IMR-90 (cell line): ENCODE data around the gene CCDC148. TPM values are rescaled to one million over a fixed set of nuclear protein-coding genes. Genes with fewer than 3 reads are reported as not detected.

ENCODE experiments used
- ATAC-seq: fragments of 200-7000 bp; cut with Tn5 transposase; 2 replicates; pipeline ENCODE4 v1.9.1; 2020; ENCODE audit warnings: low read depth, mild to moderate bottlenecking, moderate library complexity
- BruUV-seq: library from RNA; stranded (reverse); fragments of 400-500 nt; replicated peaks from 2 replicates; lab custom pipeline; 2021; lab: Mats Ljungman, UMichigan
- CTCF ChIA-PET: fragments of 300-600 bp; formaldehyde crosslinking; extraction: SDS; loops from one replicate; lab custom pipeline; 2021; ENCODE audit warnings: antibody characterized with exemption; lab: Yijun Ruan, JAX
- POLR2A ChIA-PET: fragments of 300-600 bp; sonication (Branson Sonifier 250); formaldehyde crosslinking; loops from one replicate; lab custom pipeline; 2022; ENCODE audit warnings: antibody characterized with exemption; ENCODE audit not compliant: unreplicated experiment; lab: Charles Lee
- DNase-seq: peaks from one replicate; pipeline ENCODE4 v3.0.0; 2013
- H2AFZ ChIP-seq: replicated peaks from 2 replicates; pipeline ENCODE3; 2013; ENCODE audit warnings: low read length, mild to moderate bottlenecking; ENCODE audit not compliant: poor library complexity
- H2AK5ac ChIP-seq: 2 replicates; pipeline ENCODE4 v1.6.1; 2013; ENCODE audit warnings: low read depth, low read length, inconsistent platforms
- H2AK9ac ChIP-seq: replicated peaks from 2 replicates; pipeline ENCODE3; 2013; ENCODE audit warnings: mild to moderate bottlenecking, low read depth, low read length, moderate library complexity; ENCODE audit not compliant: poor library complexity
- H2BK120ac ChIP-seq: 2 replicates; pipeline ENCODE4 v1.6.1; 2013; ENCODE audit warnings: low read depth, low read length, inconsistent platforms
- H2BK15ac ChIP-seq: 3 replicates; pipeline ENCODE4 v1.6.1; 2013; ENCODE audit warnings: low read depth, low read length, inconsistent platforms
- H2BK20ac ChIP-seq: 2 replicates; pipeline ENCODE4 v1.6.1; 2013; ENCODE audit warnings: low read depth, mild to moderate bottlenecking, inconsistent platforms, low read length, moderate library complexity
- H2BK5ac ChIP-seq: 2 replicates; pipeline ENCODE4 v1.6.1; 2013; ENCODE audit warnings: mild to moderate bottlenecking, low read depth, low read length, inconsistent platforms; ENCODE audit not compliant: poor library complexity, severe bottlenecking
- H3K14ac ChIP-seq: replicated peaks from 2 replicates; pipeline ENCODE4 v1.6.1; 2013; ENCODE audit warnings: low read depth, low read length, inconsistent platforms
- H3K18ac ChIP-seq: 2 replicates; pipeline ENCODE4 v1.6.1; 2013; ENCODE audit warnings: low read depth, low read length, control low read depth
- H3K23ac ChIP-seq: 2 replicates; pipeline ENCODE4 v1.6.1; 2013; ENCODE audit warnings: low read depth, low read length, inconsistent platforms
- H3K27ac ChIP-seq: 2 replicates; pipeline ENCODE4 v1.5.1; 2013; ENCODE audit warnings: mild to moderate bottlenecking, control low read depth, low read length; ENCODE audit not compliant: insufficient read depth
- H3K27me3 ChIP-seq: 2 replicates; pipeline ENCODE4 v1.6.1; 2013; ENCODE audit warnings: low read length; ENCODE audit not compliant: control insufficient read depth, insufficient read depth
- H3K36me3 ChIP-seq: 2 replicates; pipeline ENCODE4 v1.6.1; 2013; ENCODE audit warnings: low read length, mixed read lengths; ENCODE audit not compliant: control insufficient read depth, insufficient read depth
- H3K4ac ChIP-seq: 2 replicates; pipeline ENCODE4 v1.6.1; 2013; ENCODE audit warnings: low read depth, low read length, inconsistent platforms
- H3K4me1 ChIP-seq: 2 replicates; pipeline ENCODE4 v1.6.1; 2013; ENCODE audit warnings: low read length, mixed read lengths; ENCODE audit not compliant: control insufficient read depth, insufficient read depth
- H3K4me2 ChIP-seq: 2 replicates; pipeline ENCODE4 v1.6.1; 2013; ENCODE audit warnings: low read depth, mild to moderate bottlenecking, control low read depth, low read length, moderate library complexity
- H3K4me3 ChIP-seq: 2 replicates; pipeline ENCODE4 v1.5.1; 2013; ENCODE audit warnings: low read depth, mild to moderate bottlenecking, control low read depth, low read length, moderate library complexity; ENCODE audit not compliant: insufficient read depth
- H3K56ac ChIP-seq: 2 replicates; pipeline ENCODE4 v1.6.1; 2013; ENCODE audit warnings: low read length, inconsistent platforms; ENCODE audit not compliant: insufficient read depth; ENCODE audit errors: extremely low read depth
- H3K79me1 ChIP-seq, 2 experiments: 2 replicates each; pipeline ENCODE4 v1.6.1; 2013; ENCODE audit warnings: low read length in 2 of 2, inconsistent platforms in 1 of 2, low read depth in 1 of 2
- H3K9ac ChIP-seq: 2 replicates; pipeline ENCODE4 v1.6.1; 2013; ENCODE audit warnings: low read depth, low read length, control low read depth
- H3K9me1 ChIP-seq: 2 replicates; pipeline ENCODE4 v1.6.1; 2013; ENCODE audit warnings: low read length, inconsistent platforms; ENCODE audit not compliant: insufficient read depth
- H3K9me3 ChIP-seq: 2 replicates; pipeline ENCODE4 v1.6.1; 2013; ENCODE audit warnings: low read length; ENCODE audit not compliant: control insufficient read depth, insufficient read depth
- H4K20me1 ChIP-seq: 2 replicates; pipeline ENCODE4 v1.6.1; 2013; ENCODE audit warnings: low read length, inconsistent platforms; ENCODE audit not compliant: insufficient read depth
- H4K5ac ChIP-seq: 2 replicates; pipeline ENCODE4 v1.6.1; 2013; ENCODE audit warnings: mild to moderate bottlenecking, low read depth, low read length, control low read depth
- H4K8ac ChIP-seq, 2 experiments: 2 replicates each; pipeline ENCODE4 v1.6.1; 2013; ENCODE audit warnings: low read depth in 2 of 2, low read length in 2 of 2, control low read depth in 1 of 2, inconsistent platforms in 1 of 2
- H4K91ac ChIP-seq: 2 replicates; pipeline ENCODE4 v1.6.1; 2013; ENCODE audit warnings: low read depth, low read length, inconsistent platforms; ENCODE audit not compliant: insufficient read depth
- CEBPB ChIP-seq: IDR thresholded peaks from 2 replicates; pipeline ENCODE4 v1.6.1; 2012; ENCODE audit warnings: low read depth, low read length, improper control_type of control experiment
- RFX5 ChIP-seq: IDR thresholded peaks from 2 replicates; pipeline ENCODE4 v1.8.0; 2012; ENCODE audit warnings: low read depth, mild to moderate bottlenecking, low read length, moderate library complexity
- whole genome bisulfite sequencing, 2 experiments: methylation state at CpG; one replicate each; pipeline versions ENCODE4 v1.1.5 to v1.1.7; 2013; ENCODE audit warnings: missing lambda C conversion rate in 2 of 2; ENCODE audit not compliant: insufficient read length in 1 of 2; ENCODE audit errors: extremely low coverage in 2 of 2; 5-methylcytosine and 5-hydroxymethylcytosine counted together
- dilution Hi-C: fragments of 300-500 bp; cut with HindIII; formaldehyde crosslinking; loops from one replicate; pipeline ENCODE4 v1.14.3; 2018; ENCODE audit warnings: low sequenced_read_pairs; ENCODE audit not compliant: unreplicated experiment
- in situ Hi-C: fragments of 300-500 bp; cut with MboI; formaldehyde crosslinking; loops from 3 replicates; pipeline ENCODE4 v1.14.3; 2019; ENCODE audit warnings: low sequenced_read_pairs, inconsistent platforms, mixed read lengths
- intact Hi-C: fragments of 100-400 bp; cut with micrococcal nuclease; formaldehyde crosslinking; loops from 2 replicates; pipeline ENCODE4 v1.10.0; 2022
- polyA plus RNA-seq, 3 experiments: library from polyadenylated mRNA; depleted of rRNA; stranded (reverse); fragments of >200 nt; gene quantifications; 2 replicates each; pipeline ENCODE4 v1.2.3, GENCODE V29; 2012; ENCODE audit warnings: low replicate concordance in 1 of 3
- total RNA-seq: library from RNA; depleted of rRNA; stranded (reverse); fragments of >200 nt; gene quantifications from 2 replicates; pipeline ENCODE4 v1.2.3, GENCODE V29; 2012

The CCDC148 gene
- total and polyA plus RNA-seq, 2 of the 4 experiments (the other 2 are of a cell fraction), result 0.18 to 0.31 TPM

- no peaks in the 10 kb centered on the region for H3K27me3 ChIP-seq
- H2AFZ ChIP-seq, result no peak overlapping the region
- POLR2A ChIA-PET, result no interaction called here
- H4K20me1 ChIP-seq, result 0 out of 2 replicates have a peak, but pooled peaks cover 4% of the 10 kb centered on the region
- in situ Hi-C loops, result no loop called here
- H3K23ac ChIP-seq, result no peak overlapping the region
- WGBS, 2 experiments, result no CpG with 5 or more reads among the region's 2 CpGs
- no peak overlapping the region for H3K18ac ChIP-seq
- no peak overlapping the region for H3K4me2 ChIP-seq
- no peak overlapping the region for H4K91ac ChIP-seq
- no peak overlapping the region for H3K9ac ChIP-seq
- no peak overlapping the region for H2BK5ac ChIP-seq
- peaks cover 32 to 57% of the 10 kb centered on the region in 2 experiments for H3K79me1 ChIP-seq
- H4K5ac ChIP-seq, result no peak overlapping the region
- no peaks in the 10 kb centered on the region for H3K9me3 ChIP-seq
- CTCF ChIA-PET, result no interaction called here
- no peak overlapping the region for H3K4ac ChIP-seq
- no peak for TF ChIP-seq RFX5
- peak; percentile 28; the same call in 1 of the 2 replicates for TF ChIP-seq CEBPB
- peaks cover 22% of the 10 kb centered on the region for H3K4me1 ChIP-seq
- H4K8ac ChIP-seq, result no peak overlapping the region
- no peak overlapping the region for H2BK20ac ChIP-seq
- no peak overlapping the region for H3K14ac ChIP-seq
- no peak overlapping the region for H3K27ac ChIP-seq
- DNase-seq (peak; percentile 83), ATAC-seq (peak; percentile 66)
- no peak overlapping the region for H3K4me3 ChIP-seq
- H3K56ac ChIP-seq, result no peak overlapping the region
- intact Hi-C loops, result no loop called here
- no peak overlapping the region for H2AK9ac ChIP-seq
- no peaks in the 10 kb centered on the region for H3K36me3 ChIP-seq
- peaks cover 11% of the 10 kb centered on the region; the same call in 1 of the 2 replicates for H3K9me1 ChIP-seq
- no peak overlapping the region for H2BK120ac ChIP-seq
- no TSS peak for BruUV-seq
- H2BK15ac ChIP-seq, result no peak overlapping the region
- no peak overlapping the region for H2AK5ac ChIP-seq
- dilution Hi-C loops, result no loop called here
Observed at GRCh38 chr2:158502974-158503373, 46.4 kb upstream of the CCDC148 start.
